ACHN (cell line): Measurements from ENCODE around the gene IL1RAP.
"Not testable (repeated sequence)": the region's sequence is repeated elsewhere in the genome, so short reads cannot be mapped to it uniquely, and the experiment has no call there.

Source experiments
- DNase-seq: peaks from one replicate; pipeline ENCODE4 v3.0.0-alpha.2; 2015
- in situ Hi-C: cut with HindIII; loops from 2 replicates; pipeline ENCODE4 v1.10.0; 2017; ENCODE audit warnings: low sequenced_read_pairs, low pct_ligation_motif_present, low pct_unique_long_range_greater_than_20kb

IL1RAP gene

GRCh38 chr3:190677001-190677400, 163.1 kb downstream of the IL1RAP start:
- no peak for DNase-seq
- in situ Hi-C loops: no loop called here

DNA sequence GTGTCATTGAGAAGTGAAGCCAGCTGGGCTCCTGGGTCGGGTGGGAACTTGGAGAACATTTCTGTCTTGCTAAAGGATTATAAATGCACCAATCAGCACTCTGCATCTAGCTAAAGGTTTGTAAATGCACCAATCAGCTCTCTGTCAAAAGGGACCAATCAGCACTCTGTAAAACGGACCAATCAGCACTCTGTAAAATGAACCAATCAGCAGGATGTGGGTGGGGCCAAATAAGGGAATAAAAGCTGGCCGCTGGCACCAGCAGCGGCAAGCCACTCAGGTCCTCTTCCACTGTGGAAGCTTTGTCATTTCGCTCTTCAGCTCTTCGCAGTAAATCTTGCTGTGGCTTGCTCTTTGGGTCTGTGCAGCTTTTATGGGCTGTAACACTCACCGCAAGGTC, 164.0 kb downstream of the IL1RAP start:
- in situ Hi-C loops, DNase-seq: not testable (repeated sequence)

DNA sequence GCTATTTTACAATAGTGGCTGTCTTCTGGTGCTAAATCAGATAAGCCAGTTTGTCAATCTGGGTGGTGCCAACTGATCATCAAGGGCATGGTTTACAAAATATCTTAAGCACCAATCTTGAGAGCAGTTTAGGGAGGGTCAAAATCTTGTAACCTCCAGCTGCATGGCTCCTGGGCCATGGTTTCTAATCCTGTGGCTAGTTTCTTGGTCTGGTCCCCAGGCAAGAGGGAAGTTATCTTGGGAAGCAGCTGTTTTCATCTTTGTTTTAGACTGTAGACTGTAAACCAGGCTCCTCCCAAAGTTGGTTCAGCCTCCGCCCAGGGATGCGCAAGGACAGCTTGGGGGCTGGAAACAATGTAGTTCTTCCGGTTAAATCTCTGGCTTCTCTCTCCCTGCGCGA, 166.8 kb downstream of the IL1RAP start:
- in situ Hi-C loops: no loop called here
- no peak for DNase-seq

DNA sequence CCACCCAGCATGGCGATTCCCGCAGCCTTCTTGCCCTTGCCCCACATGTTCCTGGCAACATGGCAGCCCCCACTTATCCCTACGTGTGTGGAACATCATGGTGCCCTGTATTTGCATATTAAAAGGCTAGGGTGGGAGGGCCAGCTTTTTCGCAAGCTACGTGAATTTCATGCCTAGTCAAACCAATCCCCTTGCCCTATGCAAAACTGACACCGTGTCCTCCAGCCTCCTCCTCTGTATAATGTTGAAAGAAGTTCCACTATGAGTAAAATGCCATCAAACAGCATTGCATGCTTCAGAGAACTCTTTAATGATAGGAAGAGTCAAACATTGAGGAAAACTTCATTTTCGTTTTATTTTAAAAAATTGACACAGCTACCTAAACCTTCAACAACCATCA, 170.9 kb downstream of the IL1RAP start:
- in situ Hi-C loops: no loop called here
- DNase-seq: no peak

DNA sequence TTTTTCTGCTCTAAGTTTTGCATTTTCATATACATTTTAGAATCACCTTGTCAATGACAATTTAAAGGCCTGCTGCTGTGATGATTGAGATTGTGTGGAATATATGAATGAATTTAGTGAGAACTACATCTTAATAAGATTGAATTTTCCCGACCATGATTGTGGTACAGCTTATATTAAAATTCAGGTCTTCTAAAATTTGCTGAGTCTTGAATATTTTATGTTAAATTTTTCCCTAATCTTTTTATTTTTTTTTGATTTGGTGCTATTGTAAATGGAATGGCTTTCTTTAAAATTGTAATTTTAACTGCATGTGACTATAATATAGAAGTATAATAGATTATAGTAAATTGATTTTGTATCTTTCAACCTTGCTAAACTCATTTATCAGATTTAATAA, 172.1 kb downstream of the IL1RAP start:
- in situ Hi-C loops: no loop called here
- DNase-seq: no peak

DNA sequence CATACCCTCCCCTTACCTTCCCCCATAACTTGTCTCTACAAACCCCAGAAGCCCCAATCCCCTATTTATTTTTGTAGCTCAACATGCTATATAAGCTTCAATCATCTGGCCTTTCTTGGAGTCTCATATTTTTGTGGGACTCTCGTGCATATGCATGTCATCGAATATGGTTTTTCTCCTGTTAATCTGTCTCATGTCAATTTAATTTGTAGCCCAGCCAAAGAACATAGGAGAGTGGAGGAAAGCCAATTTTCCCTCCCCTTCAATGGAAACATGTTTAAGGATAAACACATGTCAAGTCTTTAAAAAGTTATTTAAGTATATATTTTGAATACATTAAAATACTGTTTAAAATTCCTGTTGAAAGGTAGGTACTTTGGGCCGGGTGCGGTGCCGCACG, 176.4 kb downstream of the IL1RAP start:
- in situ Hi-C loops: no loop called here
- no peak for DNase-seq

DNA sequence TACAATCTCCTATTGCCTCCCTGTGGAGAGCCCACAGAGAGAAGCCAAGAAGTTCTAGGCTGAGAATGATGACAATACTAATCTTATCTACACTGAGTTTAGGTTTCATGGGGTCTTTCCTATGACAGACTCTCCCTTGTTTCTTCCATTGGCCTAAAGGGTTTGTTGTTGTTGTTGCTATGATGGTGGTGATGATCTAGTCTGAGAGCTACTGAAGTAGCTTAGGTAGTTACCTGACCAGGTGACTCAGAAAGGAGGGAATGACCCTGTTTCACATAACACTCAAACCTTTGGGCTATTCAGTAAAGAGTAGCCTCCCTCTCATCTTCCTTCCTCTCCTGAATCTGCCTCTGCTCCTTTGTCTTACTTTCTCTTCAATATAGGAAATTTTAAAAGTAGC, 178.4 kb downstream of the IL1RAP start:
- in situ Hi-C loops: no loop called here
- DNase-seq: no peak

DNA sequence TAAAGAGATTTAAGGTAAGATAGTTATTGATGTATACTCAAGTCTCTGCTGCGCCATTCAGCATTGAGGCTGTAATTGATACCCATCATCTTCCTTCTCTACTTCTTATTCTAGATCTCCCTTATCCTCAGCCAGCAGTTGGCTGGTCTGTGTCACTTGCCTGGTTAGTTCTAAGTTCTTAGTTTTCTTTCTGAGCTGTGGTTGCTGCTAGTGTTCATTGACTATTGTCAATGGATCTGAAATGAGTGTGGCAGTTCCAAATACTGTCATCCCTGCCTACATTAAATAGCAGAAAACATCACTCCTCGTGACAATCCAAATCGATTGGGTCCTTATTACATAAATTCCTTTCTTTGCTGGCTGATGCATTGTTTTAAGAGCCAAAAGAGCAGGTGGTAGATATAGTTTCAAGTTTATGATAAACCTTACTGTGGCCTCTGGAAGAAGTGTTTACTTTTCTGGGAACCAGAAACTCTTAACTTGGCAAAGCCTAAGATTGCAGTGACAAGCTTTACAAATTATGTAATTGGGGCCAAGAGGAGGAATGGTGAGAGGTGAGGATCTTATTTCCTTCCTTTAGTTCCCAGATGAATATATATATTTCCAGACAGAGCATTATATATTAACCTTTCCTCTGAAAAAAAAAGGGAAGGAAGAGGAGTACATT, 180.6 kb downstream of the IL1RAP start:
- in situ Hi-C loops: no loop called here
- DNase-seq: no peak

- in situ Hi-C loops: no loop called here
- no peak for DNase-seq
Measured at GRCh38 chr3:190695225-190695624, 181.3 kb downstream of the IL1RAP start.

DNA sequence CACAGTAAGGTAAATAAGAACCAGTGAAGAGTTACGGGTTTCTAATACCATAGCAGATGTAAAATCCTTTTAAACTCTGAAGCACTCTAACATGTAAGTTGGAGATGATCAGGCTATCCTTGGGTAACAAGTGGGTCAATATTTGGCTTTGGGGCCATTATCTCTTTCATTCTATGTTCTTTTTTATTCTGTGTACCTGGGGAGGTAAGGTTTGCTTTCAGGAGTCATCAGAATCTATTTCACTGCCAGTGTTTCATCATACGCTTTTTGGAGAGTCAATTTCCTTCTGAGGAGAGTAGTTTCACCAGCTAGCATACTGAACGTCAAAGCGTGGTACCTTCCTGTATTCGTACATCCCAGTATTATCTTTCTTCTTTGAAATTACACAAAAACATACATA, 182.1 kb downstream of the IL1RAP start:
- in situ Hi-C loops: no loop called here
- no peak for DNase-seq

DNA sequence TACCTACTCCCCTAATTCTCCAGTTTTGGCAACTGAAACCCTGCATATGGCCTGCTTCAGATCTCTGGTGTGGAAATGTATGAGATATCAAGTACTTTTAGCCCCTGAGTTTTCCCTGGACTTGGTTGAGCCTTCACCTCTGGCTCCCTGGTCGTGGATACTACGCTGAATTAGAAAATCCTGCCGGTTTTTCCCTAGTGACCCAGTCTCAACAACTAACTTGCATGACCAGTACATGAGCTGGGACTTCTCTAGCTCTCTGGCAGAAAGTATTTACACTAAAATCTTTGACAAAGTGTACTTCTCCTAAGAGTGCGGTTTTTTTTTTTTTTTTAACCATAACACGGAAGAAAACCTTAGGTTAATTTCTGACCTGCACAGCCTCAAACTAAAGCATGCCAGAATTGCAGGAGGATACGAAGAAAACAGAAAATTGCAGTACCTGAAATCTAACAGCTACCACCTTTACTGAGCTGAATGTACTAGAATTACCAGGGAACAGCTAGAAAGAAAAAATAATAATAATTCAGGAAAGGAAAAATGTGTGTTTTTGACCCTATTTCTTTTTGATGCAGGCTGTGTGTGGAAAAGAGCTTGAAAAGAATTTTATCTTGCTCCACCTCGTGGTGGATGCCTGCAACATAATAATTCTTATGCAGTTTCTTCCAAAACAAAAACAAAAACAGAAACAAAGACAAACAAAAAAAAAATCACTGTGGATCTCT, 183.1 kb downstream of the IL1RAP start:
- peak; percentile 43 for DNase-seq
- in situ Hi-C loops: no loop called here

DNA sequence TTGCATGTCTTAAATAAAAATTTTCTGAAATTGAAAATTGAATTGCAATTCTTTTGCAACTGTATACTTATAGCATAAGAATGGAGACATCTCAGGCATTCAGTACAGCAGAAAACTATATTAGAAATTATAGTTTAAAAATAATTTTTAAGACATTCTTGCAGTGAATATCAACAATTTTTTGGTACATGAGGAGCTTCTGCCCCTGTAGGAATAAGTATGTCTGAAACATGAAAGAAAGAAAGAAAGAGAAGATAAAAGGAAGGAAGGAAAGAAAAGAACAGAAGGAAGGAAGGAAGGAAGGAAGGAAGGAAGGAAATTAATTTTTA, 183.6 kb downstream of the IL1RAP start:
- no peak for DNase-seq
- in situ Hi-C loops: no loop called here

- in situ Hi-C loops: no loop called here
- DNase-seq: no peak
Measured at GRCh38 chr3:190697901-190698300, 184.0 kb downstream of the IL1RAP start.

- in situ Hi-C loops: no loop called here
Measured at GRCh38 chr3:190699776-190700175, 185.9 kb downstream of the IL1RAP start.

DNA sequence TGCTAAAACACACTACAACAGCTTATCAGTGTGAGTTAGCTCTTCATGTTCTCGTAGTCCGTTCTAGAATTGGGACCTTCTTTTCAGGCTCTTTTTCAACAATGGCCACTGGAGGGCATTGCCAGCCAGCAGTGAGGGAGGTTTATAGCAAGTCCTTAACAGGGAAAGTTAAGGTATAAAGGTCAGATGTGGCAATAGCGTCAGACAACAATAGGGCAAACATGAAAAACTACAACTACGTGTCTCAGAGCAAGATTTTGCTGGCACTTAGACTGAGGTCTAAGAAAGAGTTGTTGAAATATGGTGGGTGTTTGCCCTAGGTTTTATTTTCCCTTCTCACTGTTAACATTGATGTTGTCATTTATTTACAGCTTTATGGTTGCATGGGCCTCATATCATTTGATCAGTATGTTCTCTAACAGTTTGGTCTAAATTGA, 187.2 kb downstream of the IL1RAP start:
- in situ Hi-C loops: no loop called here
- DNase-seq: peak; percentile 61

More at GRCh38 chr3:190699776-190700175, 185.9 kb downstream of the IL1RAP start:
- DNase-seq: no peak

- no peak for DNase-seq
- in situ Hi-C loops: no loop called here
Measured at GRCh38 chr3:190706582-190706981, 192.7 kb downstream of the IL1RAP start.
